GM20000 (cell line): ENCODE measurements around the gene MET.

Experiments used
- DNase-seq: peaks from one replicate; pipeline ENCODE4 v3.0.0; 2012; ENCODE audit warnings: low spot score
- TF ChIP-seq, protein P1 (sequence below): IDR thresholded peaks from 2 replicates; pipeline ENCODE4 v1.5.1; 2012; ENCODE audit warnings: mild to moderate bottlenecking, control low read depth; ENCODE audit errors: extremely low read depth, missing control alignments

MET gene

DNA sequence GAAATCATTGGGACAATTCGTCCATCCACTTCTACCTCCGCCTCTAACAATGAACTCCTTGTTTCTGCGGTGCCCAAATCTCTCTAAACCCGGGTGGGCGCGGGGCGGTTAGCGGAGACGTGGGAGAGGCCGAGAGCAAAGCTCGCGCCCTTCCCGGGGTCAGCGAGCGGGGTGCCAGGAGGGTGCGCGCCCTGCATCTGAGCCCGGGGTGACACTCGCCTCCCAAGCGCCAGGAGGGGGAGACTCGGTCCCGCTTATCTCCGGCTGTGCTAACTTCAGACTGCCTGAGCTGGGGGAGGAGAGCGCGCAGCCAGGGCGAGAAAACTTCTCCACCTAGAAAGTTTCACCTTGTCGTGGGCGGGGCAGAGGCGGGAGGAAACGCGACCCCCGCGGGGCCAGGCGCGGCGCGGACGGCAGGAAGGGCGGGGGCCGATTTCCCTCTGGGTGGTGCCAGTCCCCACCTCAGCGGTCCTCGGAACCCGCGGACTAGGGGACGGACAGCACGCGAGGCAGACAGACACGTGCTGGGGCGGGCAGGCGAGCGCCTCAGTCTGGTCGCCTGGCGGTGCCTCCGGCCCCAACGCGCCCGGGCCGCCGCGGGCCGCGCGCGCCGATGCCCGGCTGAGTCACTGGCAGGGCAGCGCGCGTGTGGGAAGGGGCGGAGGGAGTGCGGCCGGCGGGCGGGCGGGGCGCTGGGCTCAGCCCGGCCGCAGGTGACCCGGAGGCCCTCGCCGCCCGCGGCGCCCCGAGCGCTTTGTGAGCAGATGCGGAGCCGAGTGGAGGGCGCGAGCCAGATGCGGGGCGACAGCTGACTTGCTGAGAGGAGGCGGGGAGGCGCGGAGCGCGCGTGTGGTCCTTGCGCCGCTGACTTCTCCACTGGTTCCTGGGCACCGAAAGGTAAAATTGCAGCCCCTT lies at the start of gene MET:
TSS of gene MET (plus strand) at position 516 of the 915 bp plus-strand sequence. CDS start 26,889 bp downstream, outside the sequence.
- TF ChIP-seq, protein P1, sequence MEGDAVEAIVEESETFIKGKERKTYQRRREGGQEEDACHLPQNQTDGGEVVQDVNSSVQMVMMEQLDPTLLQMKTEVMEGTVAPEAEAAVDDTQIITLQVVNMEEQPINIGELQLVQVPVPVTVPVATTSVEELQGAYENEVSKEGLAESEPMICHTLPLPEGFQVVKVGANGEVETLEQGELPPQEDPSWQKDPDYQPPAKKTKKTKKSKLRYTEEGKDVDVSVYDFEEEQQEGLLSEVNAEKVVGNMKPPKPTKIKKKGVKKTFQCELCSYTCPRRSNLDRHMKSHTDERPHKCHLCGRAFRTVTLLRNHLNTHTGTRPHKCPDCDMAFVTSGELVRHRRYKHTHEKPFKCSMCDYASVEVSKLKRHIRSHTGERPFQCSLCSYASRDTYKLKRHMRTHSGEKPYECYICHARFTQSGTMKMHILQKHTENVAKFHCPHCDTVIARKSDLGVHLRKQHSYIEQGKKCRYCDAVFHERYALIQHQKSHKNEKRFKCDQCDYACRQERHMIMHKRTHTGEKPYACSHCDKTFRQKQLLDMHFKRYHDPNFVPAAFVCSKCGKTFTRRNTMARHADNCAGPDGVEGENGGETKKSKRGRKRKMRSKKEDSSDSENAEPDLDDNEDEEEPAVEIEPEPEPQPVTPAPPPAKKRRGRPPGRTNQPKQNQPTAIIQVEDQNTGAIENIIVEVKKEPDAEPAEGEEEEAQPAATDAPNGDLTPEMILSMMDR, result peak; percentile 25
- peak; percentile 81 for DNase-seq

DNA sequence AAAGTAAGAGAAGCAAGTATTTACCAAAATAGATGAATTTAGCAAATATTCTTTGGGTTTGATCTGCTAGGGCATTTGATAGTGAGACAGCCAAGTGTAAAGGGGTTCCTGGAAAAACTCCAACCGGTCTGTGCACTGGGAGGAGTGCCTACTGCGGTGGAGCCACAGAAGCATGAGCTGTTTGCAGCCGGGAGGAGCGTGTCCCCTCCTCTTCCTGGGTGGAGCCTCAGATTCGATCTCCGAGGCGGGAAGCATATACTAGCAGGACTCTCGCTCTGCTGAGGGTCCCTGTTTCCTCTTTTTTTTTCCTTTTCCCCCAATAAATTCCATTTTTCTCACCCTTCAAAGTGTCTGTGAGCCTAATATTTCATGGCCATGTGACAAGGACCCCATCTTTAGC lies 45.1 kb upstream of the MET start:
- TF ChIP-seq, protein P1, result no peak
- DNase-seq, result no peak

DNA sequence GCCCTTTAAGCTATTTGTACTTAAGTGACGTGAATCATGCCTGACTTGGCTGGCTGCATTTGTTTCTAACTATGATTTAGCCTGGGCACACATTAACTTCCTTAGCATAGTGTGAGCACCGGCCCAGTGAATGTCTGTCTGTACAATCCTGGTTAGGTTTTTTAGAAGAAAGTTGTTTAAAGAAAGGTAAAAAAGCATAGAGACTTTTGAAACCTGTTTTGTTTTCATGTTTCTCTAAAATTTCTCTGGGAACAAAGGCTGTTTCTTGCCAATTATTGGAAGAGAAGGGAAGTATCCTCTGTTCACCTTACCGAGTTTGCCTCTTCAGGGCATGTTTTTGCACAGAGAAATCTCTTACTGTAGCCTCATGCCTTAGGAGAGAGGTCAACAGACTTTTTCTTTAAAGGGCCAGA lies 42.9 kb upstream of the MET start:
- DNase-seq, result no peak
- TF ChIP-seq, protein P1, result no peak

DNA sequence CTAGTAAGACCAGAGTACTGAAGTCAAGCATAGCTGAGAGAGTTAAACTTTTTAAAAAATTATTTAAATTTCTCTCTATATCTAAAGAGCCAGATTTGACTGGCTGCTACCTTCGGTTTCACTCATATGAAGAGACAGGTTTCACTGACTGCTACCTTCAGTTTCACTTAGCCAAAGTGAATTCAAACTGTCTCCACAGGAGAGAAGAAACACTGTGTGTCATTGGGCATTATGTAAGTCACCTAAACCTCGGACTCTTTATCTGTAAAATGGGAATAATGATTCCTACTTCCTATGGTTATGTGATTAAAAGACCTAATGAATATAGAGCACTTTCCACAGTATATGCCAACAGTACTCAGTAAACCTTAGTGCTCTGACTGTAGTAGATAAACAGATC lies 41.6 kb upstream of the MET start:
- TF ChIP-seq, protein P1, result no peak

DNA sequence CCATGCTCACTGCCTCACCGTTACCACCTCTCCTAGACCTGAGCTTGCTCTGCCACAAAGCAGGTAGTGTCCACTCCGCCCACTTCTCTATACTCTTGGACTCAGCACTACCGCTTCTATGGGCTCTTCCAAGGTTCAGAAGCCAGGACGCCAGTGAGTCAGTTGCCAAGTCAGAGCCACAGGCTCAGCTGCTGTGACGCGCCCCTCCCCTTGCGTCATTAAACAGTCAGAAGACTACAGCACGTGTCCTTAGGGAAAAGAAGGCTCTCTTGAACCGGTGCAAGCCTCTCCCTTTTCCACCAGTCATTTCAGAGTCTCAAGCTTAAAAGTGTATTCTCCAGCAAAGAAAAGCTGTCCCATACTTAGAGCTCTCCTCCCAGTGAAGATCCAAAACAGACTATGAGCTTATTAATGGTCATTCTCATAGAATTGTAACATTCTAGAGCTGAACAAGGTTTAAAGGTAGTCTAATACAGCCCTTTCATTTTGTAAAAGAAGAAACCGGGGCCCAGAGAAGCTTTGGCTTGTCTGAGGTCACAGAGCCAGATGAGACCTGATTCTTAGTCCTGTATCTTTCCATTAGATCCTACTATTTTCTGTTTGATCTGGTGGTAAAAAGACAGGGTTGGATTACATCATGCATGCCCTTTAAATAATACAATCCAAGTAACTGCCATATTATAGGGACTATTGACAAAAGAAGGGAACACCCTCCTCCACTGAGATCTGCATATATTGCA lies 40.9 kb upstream of the MET start:
- TF ChIP-seq, protein P1, result no peak
- no peak for DNase-seq

More for the DNA sequence above, 41.6 kb upstream of the MET start:
- peak; percentile 68 for DNase-seq

DNA sequence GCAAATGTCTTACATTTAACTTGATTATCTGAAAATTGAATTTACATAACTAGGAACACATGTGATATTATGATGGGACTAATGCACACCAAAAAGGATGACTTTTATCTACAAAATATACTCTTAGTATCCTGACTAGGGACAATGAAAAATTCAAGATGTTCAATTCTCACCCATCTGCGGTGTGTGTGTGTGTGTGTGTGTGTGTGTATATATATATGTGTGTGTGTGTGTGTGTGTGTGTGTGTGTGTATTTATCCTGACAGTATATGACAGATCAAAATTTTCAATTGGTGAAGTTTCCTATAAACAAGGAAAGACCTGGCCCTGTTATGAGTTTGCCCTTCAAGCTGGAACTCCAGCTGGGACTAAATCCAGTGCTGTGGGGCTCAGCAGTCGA lies 40.3 kb upstream of the MET start:
- TF ChIP-seq, protein P1, result no peak
- no peak for DNase-seq

DNA sequence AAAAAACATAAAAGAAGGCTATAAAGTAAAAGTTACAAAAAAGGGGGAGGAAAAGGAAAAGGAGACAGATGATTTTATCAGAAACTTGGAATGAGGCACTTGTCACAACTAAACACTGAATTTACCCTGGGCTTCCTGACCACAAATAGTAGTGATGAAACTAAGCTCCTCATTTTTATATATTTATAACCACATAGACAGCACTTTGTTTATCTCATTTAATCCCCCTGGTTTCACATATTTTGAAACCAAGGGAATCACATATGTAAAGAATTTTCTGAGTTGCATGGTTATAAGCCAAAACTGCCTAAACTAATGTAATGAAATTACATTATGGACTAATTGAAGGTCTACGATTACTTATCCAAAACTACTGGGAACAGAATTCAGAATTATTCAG lies 39.6 kb upstream of the MET start:
- DNase-seq, result no peak
- TF ChIP-seq, protein P1, result no peak
